ENCODE results near the gene HAND2.

The HAND2 gene
- 0 reads per million in 2 donors for total RNA-seq

- DNase-seq: no peak
These were observed at the start of gene HAND2 for GRCh38 chr4:173529477-173530325. HAND2 (minus strand) TSS chr4:173530229; CDS start chr4:173529289, 940 bp downstream.

GRCh38 chr4:173578956-173579355, 48.9 kb upstream of the HAND2 start:
- DNase-seq: no peak

- DNase-seq: no peak
These were observed 47.9 kb upstream of the HAND2 start for GRCh38 chr4:173577963-173578362.

DNA sequence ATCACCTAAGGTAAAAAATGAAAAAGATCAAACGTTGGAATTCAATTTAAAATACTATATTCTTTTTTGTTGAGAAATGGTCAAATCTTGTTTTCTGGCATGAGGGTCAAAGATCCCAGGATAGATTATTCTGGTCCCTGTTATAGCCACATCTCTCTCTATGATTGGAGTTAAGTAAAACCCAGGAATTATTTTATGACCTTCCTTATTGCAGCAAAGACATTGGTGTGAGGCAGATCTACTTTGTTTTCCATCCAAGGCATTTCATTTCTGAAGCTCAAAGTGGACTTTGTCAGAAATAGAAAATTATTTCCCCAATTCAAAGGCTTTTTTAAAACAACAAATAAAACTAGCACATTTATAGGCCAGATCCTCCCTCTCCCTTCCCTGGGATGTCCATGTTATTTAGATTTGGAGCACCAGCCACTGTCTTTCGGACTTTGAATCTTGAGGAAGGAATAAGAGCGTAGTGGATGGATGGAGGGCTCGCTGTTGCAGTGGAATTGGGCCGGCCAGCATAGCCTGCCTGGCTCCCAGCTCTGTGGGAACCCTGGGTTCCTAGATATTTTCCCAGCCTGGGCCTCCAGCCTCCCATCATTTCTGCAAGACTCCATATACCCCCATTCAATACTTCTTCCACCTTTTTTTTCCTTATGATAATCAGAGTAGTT, 45.6 kb upstream of the HAND2 start:
- DNase-seq: no peak

- DNase-seq: no peak
These were observed 43.7 kb upstream of the HAND2 start for GRCh38 chr4:173573725-173574124.

DNA sequence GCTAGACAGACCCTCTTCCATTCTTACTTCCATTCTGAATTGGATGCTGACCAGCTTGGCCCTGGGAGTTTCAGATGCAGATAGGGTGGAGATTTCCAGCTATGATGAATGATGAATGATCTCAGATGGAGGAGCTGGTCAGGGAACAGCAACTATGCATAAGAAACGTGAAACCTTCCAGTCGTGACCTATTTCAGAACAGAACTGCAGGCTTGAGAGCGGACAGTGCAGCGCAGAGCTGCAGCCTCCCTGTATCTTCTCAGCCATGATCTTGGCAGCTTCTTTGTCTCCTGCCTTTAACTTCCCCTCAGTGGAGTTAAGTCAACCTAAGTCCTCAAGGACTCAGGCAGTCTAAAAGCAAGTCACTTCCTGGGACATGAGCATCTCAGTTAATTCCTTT, 43.3 kb upstream of the HAND2 start:
- no peak for DNase-seq

- no peak for DNase-seq
These were observed 42.6 kb upstream of the HAND2 start for GRCh38 chr4:173572493-173573129.

DNA sequence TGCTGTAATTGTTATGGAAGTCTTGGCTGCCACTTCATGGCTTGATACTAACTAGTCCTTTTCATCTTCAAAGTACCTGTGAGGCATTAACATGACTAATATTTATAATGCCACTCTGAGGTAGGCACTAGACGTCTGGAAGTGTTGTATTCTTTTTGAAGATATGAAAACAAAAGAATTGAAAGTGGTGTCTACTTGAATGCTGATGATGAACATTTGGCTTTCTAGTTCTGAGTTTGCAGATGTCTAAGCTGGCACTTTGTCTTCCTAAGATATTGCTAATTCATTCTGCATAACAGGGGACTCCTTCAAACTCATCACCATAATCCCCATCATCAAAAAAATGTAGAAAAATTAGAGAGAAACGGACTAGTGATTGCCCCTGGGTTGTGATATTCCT, 41.6 kb upstream of the HAND2 start:
- no peak for DNase-seq

DNA sequence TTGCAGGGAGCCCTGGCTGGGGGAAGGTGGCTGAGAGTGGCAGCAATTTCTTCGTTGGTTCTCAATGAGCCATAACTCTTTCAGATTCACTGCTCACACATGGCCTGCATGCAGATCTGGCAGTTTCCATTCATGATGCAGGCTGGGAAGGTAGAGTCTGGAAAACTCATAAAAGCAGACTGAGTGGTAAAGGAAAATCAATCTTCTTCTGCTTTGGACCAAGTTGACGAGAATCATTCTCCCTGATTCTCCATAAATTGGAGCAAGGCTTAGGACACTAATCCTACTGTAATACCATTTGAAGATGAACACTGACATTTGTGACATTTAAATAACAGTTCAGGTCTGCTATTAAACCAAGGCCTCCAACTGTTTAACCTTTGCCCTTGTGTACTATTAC, 35.3 kb upstream of the HAND2 start:
- DNase-seq: no peak

DNA sequence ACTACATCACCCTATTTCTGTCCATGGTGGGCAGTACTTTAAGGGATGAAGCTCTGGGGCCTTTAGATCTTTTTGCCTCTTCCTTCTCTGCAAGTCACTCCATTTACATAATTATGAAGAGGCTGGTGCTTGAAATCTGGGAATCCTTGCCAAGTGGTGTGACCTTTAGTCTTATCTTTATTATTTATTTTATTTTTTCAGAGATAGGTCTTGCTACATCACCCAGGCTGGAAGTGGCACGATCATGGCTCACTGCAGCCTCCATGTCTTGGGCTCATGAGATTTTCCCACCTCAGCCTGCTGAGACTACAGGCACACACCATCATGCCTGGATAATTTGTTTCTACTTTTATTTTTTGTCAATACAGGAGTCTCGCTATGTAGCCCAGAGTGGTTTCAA, 34.4 kb upstream of the HAND2 start:
- no peak for DNase-seq

DNA sequence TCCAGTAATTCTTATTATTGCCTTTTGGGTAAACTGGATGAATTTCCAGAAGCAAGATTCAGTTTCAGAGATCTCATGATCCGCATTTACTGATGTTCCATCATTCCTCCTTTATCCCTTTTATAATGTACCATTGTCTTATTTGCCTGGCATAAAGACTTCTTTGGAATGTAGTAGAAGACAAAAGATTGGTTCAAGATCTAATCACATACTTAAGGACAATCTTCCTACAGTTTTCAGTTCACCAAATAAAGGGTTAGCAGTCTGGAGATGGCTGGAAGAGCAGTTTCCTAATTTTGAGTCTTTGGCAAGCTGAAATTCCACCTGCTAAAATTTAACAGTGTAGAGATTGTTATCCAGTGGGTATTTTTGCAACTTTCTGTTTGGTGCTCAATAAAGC, 30.9 kb upstream of the HAND2 start:
- DNase-seq: no peak

- no peak for DNase-seq
These were observed 26.5 kb upstream of the HAND2 start for GRCh38 chr4:173556398-173557131.

GRCh38 chr4:173547889-173548288, 17.9 kb upstream of the HAND2 start:
- DNase-seq: no peak

DNA sequence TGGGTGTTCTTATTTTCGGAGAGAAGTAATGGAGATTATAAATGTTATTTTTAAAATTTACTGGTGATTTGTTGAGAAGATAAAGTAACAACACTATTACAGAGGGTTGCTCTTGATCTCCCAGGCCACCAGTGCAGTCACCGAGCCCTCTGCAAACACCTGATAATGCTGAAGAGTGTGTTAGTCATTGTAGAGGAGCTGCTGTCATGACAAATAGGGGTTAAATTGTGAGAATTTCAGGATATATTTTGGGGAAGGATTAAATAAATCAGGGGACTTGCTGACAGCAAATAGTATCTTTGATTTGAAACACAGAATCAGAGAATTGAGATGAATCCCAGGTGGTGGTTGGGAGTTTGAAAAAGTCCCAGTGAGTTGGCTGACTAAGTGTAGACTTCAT, 16.7 kb upstream of the HAND2 start:
- no peak for DNase-seq

GRCh38 chr4:173545440-173545839, 15.4 kb upstream of the HAND2 start:
- no peak for DNase-seq

- DNase-seq: no peak
These were observed 13.2 kb upstream of the HAND2 start for GRCh38 chr4:173543266-173543665.

- no peak for DNase-seq
These were observed 10.0 kb upstream of the HAND2 start for GRCh38 chr4:173539986-173540385.

DNA sequence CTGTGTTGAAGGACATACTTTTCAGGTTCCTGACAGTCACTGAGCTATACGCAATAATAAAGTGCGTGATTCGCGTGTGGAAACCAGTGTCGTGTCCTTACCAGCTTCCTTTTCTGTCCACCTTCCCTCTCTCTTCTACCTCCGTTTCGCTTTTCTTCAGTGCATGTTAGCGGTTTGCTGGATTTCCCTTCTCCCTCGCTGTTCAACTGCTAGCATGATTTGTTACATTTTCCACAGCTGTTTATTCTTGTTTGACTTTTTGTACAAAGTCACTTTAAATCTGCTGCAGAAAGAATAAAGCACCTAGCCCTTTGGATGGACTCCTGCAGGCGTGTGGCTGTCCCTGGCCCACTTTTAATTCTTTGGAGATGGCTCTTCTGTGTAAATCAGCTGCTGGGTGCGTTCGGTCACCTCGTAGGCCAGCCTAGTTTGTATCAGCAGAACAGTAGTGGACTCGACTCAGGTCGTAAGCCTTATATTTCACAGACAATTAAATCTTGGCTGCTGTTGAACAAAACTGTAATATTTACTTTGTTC, 8.9 kb upstream of the HAND2 start:
- DNase-seq: no peak

- no peak for DNase-seq
These were observed 8.3 kb upstream of the HAND2 start for GRCh38 chr4:173538148-173538908.

DNA sequence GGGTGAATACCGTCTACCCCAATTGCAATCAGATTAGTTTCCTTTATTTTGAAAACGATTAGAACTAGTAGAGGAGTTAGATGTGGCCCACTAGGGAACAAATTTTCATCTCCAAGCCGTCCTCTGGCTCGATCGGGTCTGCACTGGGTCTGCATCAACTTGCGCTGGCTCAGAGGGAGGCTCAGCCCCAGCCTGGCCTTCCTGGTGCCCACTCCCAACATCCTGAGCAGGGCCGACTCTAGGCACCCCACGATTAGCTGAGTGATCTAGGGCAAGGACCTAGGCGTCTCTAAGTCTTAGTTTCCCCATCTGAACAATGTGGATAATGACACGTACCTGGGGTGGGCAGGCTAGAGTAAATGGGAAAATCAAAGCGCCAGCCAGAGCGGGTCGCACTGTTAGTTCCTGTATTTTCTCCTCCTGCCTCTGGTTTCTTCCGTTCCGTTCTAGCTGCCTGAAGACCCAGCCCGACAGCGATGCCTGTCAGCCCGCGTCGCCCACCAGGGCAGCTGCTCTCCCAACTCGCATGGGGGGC, 7.7 kb upstream of the HAND2 start:
- DNase-seq: no peak

DNA sequence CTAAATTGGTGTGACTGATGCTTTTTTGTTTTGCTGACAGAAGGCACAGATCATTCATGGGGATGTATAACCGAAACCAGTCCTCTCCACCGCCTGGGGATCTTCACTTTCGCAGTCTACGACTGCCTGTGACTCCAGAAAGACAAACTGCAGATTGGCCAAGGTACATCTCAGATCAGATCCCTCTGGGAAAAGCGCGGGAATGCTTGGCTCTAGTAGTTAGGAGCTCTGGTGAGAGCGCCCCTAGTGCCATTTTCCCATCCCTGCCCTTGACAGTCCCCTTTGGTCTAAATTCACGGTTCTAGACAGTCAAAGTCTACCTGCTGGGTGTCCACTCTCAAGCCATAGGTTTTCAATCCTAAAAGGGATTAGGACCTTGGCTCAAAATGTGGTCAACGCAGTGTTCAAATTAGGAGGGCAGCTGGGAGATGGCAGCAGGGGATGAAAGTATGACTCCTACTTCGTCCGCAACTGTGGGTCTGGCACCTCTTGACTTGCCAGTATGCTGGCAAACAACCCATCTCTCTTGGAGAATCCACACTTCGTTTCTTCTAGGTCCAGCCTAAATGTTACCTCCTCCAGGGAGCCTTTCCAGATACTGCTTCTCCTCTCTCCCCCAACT, 6.9 kb upstream of the HAND2 start:
- no peak for DNase-seq

Measured in activated gamma-delta T cell (primary cell).